ENCODE data around the gene FOXD4L5.
"Not testable (repeated sequence)": the region's sequence is repeated elsewhere in the genome, so short reads cannot be mapped to it uniquely, and the experiment has no call there.

GRCh38 chr9:65282976-65283375 lies 2.0 kb downstream of the FOXD4L5 start:
- not testable (repeated sequence) for TF ChIP-seq POLR2A (IDR thresholded peaks at IDR 0.05)
- TF ChIP-seq, protein P1, sequence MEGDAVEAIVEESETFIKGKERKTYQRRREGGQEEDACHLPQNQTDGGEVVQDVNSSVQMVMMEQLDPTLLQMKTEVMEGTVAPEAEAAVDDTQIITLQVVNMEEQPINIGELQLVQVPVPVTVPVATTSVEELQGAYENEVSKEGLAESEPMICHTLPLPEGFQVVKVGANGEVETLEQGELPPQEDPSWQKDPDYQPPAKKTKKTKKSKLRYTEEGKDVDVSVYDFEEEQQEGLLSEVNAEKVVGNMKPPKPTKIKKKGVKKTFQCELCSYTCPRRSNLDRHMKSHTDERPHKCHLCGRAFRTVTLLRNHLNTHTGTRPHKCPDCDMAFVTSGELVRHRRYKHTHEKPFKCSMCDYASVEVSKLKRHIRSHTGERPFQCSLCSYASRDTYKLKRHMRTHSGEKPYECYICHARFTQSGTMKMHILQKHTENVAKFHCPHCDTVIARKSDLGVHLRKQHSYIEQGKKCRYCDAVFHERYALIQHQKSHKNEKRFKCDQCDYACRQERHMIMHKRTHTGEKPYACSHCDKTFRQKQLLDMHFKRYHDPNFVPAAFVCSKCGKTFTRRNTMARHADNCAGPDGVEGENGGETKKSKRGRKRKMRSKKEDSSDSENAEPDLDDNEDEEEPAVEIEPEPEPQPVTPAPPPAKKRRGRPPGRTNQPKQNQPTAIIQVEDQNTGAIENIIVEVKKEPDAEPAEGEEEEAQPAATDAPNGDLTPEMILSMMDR (IDR thresholded peaks at IDR 0.05) = not testable (repeated sequence)

All from thyroid gland (tissue), 4 donors.